ENCODE measurements around the gene TRDMT1. TPM values are rescaled to one million over a fixed set of nuclear protein-coding genes. Genes with fewer than 3 reads are reported as not detected.

TRDMT1 gene
- total RNA-seq, 4 donors from 2014 or later: 4.0 to 24.8 (median 6.4) TPM

DNA sequence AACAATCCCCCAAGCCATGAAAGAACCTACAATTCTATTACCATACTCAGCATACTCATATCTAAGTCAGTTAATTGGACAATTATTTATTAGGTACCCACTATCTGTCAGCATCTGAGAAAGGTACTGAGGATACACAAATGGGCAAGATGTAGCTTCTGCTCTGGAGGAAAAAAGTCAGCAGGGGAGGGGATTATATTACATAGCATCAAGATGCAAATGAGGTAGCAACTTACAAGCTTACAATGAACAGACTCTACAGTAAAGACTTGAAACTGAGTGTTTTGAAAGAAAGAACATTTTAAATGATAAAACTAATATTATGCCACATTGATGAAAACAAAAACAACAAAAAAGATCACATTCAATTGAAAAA, 61.1 kb downstream of the TRDMT1 start:
- Histone ChIP-seq H3K9me3 (no peaks in the 10 kb centered on the region), H3K4me1 (no peaks in the 10 kb centered on the region), H3K27me3 (no peaks in the 10 kb centered on the region), H3K36me3 (no peaks in the 10 kb centered on the region), H3K4me3 (no peak overlapping the region), H3K27ac (no peak overlapping the region)
- no peak for DNase-seq
- TF ChIP-seq POLR2A (IDR thresholded peaks at IDR 0.05): no peak
- TF ChIP-seq, protein P1, sequence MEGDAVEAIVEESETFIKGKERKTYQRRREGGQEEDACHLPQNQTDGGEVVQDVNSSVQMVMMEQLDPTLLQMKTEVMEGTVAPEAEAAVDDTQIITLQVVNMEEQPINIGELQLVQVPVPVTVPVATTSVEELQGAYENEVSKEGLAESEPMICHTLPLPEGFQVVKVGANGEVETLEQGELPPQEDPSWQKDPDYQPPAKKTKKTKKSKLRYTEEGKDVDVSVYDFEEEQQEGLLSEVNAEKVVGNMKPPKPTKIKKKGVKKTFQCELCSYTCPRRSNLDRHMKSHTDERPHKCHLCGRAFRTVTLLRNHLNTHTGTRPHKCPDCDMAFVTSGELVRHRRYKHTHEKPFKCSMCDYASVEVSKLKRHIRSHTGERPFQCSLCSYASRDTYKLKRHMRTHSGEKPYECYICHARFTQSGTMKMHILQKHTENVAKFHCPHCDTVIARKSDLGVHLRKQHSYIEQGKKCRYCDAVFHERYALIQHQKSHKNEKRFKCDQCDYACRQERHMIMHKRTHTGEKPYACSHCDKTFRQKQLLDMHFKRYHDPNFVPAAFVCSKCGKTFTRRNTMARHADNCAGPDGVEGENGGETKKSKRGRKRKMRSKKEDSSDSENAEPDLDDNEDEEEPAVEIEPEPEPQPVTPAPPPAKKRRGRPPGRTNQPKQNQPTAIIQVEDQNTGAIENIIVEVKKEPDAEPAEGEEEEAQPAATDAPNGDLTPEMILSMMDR (IDR thresholded peaks at IDR 0.05): no peak

DNA sequence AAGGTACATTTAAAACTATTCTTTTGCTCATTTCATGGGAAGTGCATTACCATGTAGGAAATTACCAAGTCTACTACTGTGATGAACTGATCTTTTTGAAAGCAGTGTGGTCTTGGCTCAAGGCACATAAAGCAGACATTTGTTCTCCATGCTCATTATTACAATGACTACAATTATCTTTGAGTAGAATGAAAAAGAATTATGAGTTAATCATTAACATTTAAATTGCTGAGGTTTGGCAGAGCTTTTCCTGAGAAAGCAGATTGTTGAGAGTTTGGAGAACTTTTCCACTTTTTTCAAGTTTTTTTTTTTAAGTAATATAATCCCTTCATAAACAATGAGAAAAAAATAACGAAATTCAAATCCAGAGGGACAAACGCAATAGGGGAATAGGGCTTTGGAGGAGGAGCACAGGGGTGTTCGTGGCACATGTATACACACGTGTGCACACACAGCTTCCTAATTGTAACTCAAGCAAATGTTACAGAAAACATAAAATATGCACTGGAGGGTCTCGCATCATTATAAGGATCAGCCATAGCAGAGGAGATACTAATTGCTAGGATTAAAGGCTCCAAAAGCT, 62.9 kb downstream of the TRDMT1 start:
- TF ChIP-seq, protein P1 (IDR thresholded peaks at IDR 0.05): no peak
- no peak for TF ChIP-seq POLR2A (IDR thresholded peaks at IDR 0.05)
- H3K9me3 ChIP-seq: no peaks in the 10 kb centered on the region
- H3K27ac ChIP-seq: no peak overlapping the region
- no peaks in the 10 kb centered on the region for H3K27me3 ChIP-seq
- DNase-seq: no peak
- no peaks in the 10 kb centered on the region for H3K36me3 ChIP-seq
- no peaks in the 10 kb centered on the region for H3K4me1 ChIP-seq
- H3K4me3 ChIP-seq: no peak overlapping the region

DNA sequence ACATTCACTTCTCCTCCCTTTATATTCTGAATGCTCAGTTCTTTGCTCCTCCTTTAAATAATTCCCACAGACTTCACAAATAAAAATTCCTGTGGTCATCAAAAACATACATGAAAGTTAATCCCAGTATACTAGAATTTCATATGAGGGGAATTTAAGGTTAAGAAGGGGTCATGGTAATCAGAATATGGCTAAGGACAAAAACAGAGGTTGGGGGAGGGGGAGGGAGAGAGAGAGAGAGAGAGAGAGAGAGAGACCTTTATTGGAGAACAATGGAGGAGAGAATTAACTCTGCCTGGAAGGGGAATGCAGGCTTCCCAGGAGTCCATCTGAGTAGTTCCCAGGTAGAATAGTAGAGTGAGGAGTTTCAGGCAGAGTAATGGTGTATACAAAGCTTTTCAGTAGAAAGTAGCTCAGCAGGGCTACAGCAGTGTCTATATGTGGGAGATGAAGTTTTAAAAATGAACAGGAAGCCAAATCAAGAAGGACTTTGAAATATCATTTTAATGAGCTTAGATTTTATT, 66.7 kb downstream of the TRDMT1 start:
- H3K4me3 ChIP-seq: no peak overlapping the region
- H3K36me3 ChIP-seq: no peaks in the 10 kb centered on the region
- TF ChIP-seq, protein P1 (IDR thresholded peaks at IDR 0.05): no peak
- no peak for TF ChIP-seq POLR2A (IDR thresholded peaks at IDR 0.05)

DNA sequence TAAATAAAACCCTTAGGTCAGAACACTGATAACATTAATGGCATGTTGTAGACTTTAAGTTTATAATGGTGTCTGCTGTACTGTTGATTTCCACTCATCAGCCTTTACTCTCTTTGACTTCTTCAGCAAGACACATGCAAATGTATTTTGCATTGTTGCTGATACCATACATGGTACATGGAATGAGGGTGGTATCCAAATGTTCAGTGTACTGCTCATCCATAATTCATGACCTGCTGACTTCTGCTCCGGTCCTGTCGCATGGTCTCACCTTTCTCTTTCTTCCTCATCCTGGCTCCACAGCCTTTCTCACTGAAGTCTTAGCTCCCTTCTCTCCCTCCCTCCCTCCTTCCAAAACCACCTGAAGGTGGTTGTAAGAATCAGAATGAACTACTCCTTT, 67.2 kb downstream of the TRDMT1 start:
- Histone ChIP-seq H3K27ac (no peak overlapping the region), H3K4me1 (no peaks in the 10 kb centered on the region), H3K9me3 (no peaks in the 10 kb centered on the region), H3K27me3 (no peaks in the 10 kb centered on the region), H3K36me3 (no peaks in the 10 kb centered on the region), H3K4me3 (no peak overlapping the region)
- no peak for TF ChIP-seq POLR2A (IDR thresholded peaks at IDR 0.05)
- TF ChIP-seq, protein P1 (IDR thresholded peaks at IDR 0.05): no peak
- DNase-seq: no peak

More for the DNA sequence above, 66.7 kb downstream of the TRDMT1 start:
- no peaks in the 10 kb centered on the region for H3K4me1 ChIP-seq
- H3K27me3 ChIP-seq: no peaks in the 10 kb centered on the region
- no peak for DNase-seq
- H3K9me3 ChIP-seq: no peaks in the 10 kb centered on the region
- H3K27ac ChIP-seq: no peak overlapping the region

DNA sequence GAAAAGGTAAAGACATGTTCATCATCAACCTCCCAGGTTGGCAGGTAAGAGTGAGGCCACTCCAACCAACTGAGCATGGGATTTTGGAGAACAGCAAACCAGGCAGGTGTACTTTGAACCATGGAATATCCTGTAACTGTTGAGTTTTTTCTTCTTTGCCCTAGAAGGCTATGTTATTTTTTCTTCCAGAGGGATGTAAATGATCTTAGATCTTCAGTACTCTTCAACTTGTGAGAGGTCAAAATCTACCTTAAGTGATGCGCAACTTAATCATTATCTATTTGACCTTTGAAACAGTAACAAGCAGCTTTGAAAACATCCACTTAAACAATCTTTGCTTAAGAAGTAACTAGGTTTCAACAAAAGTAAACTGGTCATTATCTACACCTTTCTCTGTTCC, 71.7 kb downstream of the TRDMT1 start, which contains the start of gene CUBN:
Gene CUBN, minus strand, starts transcription at position 71 of the 400 bp plus-strand sequence. Its CDS starts 46 bp downstream, at position 25.
- Histone ChIP-seq H3K27ac (peak within 1 kb of the TSS in 1 of 4 donors; percentile 28), H3K36me3 (peaks cover 0 to 6% (median 0%) of the 10 kb centered on the region in 3 donors), H3K9me3 (no peaks in the 10 kb centered on the region), H3K4me3 (peak within 1 kb of the TSS in 1 of 4 donors; percentile 28), H3K27me3 (no peaks in the 10 kb centered on the region), H3K4me1 (no peaks in the 10 kb centered on the region)
- no peak for DNase-seq
- TF ChIP-seq POLR2A (IDR thresholded peaks at IDR 0.05): peak in 1 of 2 donors; percentile 26
- TF ChIP-seq, protein P1 (IDR thresholded peaks at IDR 0.05): no peak
